CD8-positive, alpha-beta memory T cell (primary cell): ENCODE data around the gene CCDC122. TPM values are rescaled to one million over a fixed set of nuclear protein-coding genes. Genes with fewer than 3 reads are reported as not detected.

ENCODE experiments used
- CTCF ChIA-PET: fragments of 350-600 bp; sonication (Branson Sonifier 250); formaldehyde crosslinking; loops from one replicate; lab custom pipeline; 2021; ENCODE audit warnings: antibody characterized with exemption; lab: Charles Lee
- POLR2A ChIA-PET: fragments of 350-600 bp; sonication (Branson Sonifier 250); formaldehyde crosslinking; loops from one replicate; lab custom pipeline; 2021; ENCODE audit warnings: antibody characterized with exemption; lab: Charles Lee
- DNase-seq, 5 donors: peaks; one replicate each; pipeline versions ENCODE4 v3.0.0 to v3.0.0-alpha.2; 2020 to 2022; ENCODE audit warnings: mixed read lengths in 1 of 5
- H3K27ac ChIP-seq: one replicate; pipeline ENCODE4 v1.7.0; 2013; ENCODE audit warnings: low read depth, mild to moderate bottlenecking, low read length, moderate library complexity
- H3K27me3 ChIP-seq: 2 replicates; pipeline ENCODE4 v1.7.0; 2013; ENCODE audit warnings: low read length, mild to moderate bottlenecking; ENCODE audit not compliant: insufficient read depth, poor library complexity, severe bottlenecking
- H3K36me3 ChIP-seq: 2 replicates; pipeline ENCODE4 v1.7.0; 2013; ENCODE audit warnings: mild to moderate bottlenecking, low read length, moderate library complexity; ENCODE audit not compliant: insufficient read depth
- H3K4me1 ChIP-seq: 2 replicates; pipeline ENCODE4 v1.7.0; 2013; ENCODE audit warnings: mild to moderate bottlenecking, low read length, moderate library complexity; ENCODE audit not compliant: insufficient read depth
- H3K4me3 ChIP-seq: 2 replicates; pipeline ENCODE4 v1.7.0; 2013; ENCODE audit warnings: mild to moderate bottlenecking, low read length
- H3K9me3 ChIP-seq: 2 replicates; pipeline ENCODE4 v1.7.0; 2013; ENCODE audit warnings: mild to moderate bottlenecking, low read length
- H3K27ac Mint-ChIP-seq, 8 donors: one replicate each; pipeline ENCODE4 v1.8.0; 2020 to 2021; ENCODE audit warnings: mixed read lengths in 8 of 8, mild to moderate bottlenecking in 6 of 8, inconsistent platforms in 3 of 8, moderate library complexity in 3 of 8
- H3K27me3 Mint-ChIP-seq, 2 donors: one replicate each; pipeline ENCODE4 v1.8.0; 2020 to 2021; ENCODE audit warnings: mixed read lengths in 2 of 2, mild to moderate bottlenecking in 1 of 2, moderate library complexity in 1 of 2
- H3K36me3 Mint-ChIP-seq, 3 donors: one replicate each; pipeline ENCODE4 v1.8.0; 2020 to 2021; ENCODE audit warnings: mixed read lengths in 3 of 3, inconsistent platforms in 1 of 3, mild to moderate bottlenecking in 1 of 3
- H3K4me1 Mint-ChIP-seq, 3 donors: one replicate each; pipeline ENCODE4 v1.8.0; 2020 to 2021; ENCODE audit warnings: mixed read lengths in 3 of 3, inconsistent platforms in 1 of 3, mild to moderate bottlenecking in 1 of 3
- H3K4me3 Mint-ChIP-seq, 7 donors: one replicate each; pipeline ENCODE4 v1.8.0; 2020 to 2021; ENCODE audit warnings: mixed read lengths in 7 of 7, mild to moderate bottlenecking in 6 of 7, moderate library complexity in 4 of 7, inconsistent platforms in 2 of 7
- H3K9me3 Mint-ChIP-seq, 5 donors: one replicate each; pipeline ENCODE4 v1.8.0; 2020 to 2022; ENCODE audit warnings: mixed read lengths in 5 of 5, mild to moderate bottlenecking in 3 of 5, moderate library complexity in 2 of 5, inconsistent platforms in 1 of 5
- polyA plus RNA-seq: library from polyadenylated mRNA; unstranded; fragments of 300-500 nt; fragmentation: Illumina TruSeq; gene quantifications from one replicate; pipeline ENCODE4 v1.2.3, GENCODE V29; 2021
- total RNA-seq, 2 experiments: library from RNA; stranded (reverse); gene quantifications; one replicate each; pipeline ENCODE4 v1.2.3, GENCODE V29; 2021

Gene CCDC122
- total and polyA plus RNA-seq, 3 experiments from 2014 or later: 1.1 to 3.7 (median 2.4) TPM

DNA sequence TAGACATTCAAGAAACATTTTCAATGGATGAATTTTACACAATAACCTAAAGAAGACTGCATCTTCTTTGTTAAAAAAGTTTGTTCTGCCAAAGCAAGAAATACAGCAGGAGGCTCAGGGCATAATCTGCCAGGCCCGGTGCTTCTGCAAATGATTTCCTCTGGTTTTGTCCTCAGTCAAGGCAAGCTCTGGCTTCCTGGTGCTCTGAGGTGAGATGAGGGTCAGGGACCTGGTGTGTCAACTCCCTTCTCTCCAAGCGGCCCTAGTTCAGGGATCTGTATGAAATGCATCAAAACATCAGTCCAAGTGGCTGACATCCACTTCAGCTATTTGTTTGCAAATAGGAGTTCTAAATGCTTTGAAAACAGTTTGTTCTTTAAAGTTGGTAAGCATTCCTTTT, 31.7 kb upstream of the CCDC122 start:
- H3K27ac ChIP-seq: no peak overlapping the region
- H3K4me1 Mint-ChIP-seq: peaks cover 1 to 5% (median 4%) of the 10 kb centered on the region in 3 donors
- peaks cover 2 to 31% of the 10 kb centered on the region in 2 donors for H3K27me3 Mint-ChIP-seq
- H3K4me3 Mint-ChIP-seq: no peak overlapping the region
- peaks cover 5% of the 10 kb centered on the region for H3K27me3 ChIP-seq
- H3K9me3 ChIP-seq: no peaks in the 10 kb centered on the region
- H3K9me3 Mint-ChIP-seq: no peaks in the 10 kb centered on the region
- DNase-seq: no peak
- H3K36me3 Mint-ChIP-seq: no peaks in the 10 kb centered on the region
- H3K4me1 ChIP-seq: no peaks in the 10 kb centered on the region
- H3K27ac Mint-ChIP-seq: no peak overlapping the region
- POLR2A ChIA-PET: no interaction called here
- CTCF ChIA-PET: interaction anchor here (0.7 to 4.3 kb wide), 3 partner anchors 525 to 1238 kb away, joined by 3 to 21 read pairs (median 4); no protein-coding TSS in a partner anchor
- no peaks in the 10 kb centered on the region for H3K36me3 ChIP-seq
- no peak overlapping the region for H3K4me3 ChIP-seq

DNA sequence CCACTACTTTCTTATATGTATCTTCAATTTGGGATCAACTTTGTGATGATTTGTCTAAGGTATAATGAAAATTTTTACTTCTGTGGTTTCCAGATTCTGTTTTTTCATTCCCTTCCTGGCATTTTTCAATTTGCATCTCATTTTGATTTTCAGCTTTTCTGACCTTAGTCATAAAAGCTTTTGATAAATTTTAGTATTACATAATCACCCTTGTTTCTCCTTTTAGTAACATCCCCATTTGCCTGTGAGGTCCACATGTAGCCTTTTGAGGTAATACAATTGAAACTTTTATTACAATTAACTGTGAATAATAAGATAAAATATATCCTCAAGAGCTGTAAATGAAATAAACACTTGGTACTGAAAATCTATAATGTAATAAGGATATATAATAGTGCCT, 31.3 kb upstream of the CCDC122 start:
- Histone ChIP-seq H3K4me1 (no peaks in the 10 kb centered on the region), H3K9me3 (no peaks in the 10 kb centered on the region), H3K4me3 (no peak overlapping the region), H3K27me3 (peaks cover 5% of the 10 kb centered on the region), H3K36me3 (no peaks in the 10 kb centered on the region), H3K27ac (no peak overlapping the region)
- Mint-ChIP-seq H3K36me3 (no peaks in the 10 kb centered on the region), H3K4me3 (no peak overlapping the region), H3K27ac (no peak overlapping the region), H3K9me3 (no peaks in the 10 kb centered on the region), H3K4me1 (peaks cover 1 to 5% (median 4%) of the 10 kb centered on the region in 3 donors), H3K27me3 (peaks cover 2 to 31% of the 10 kb centered on the region in 2 donors)
- DNase-seq: no peak
- ChIA-PET POLR2A (no interaction called here), CTCF (interaction anchor here (1.5 to 4.3 kb wide), 2 partner anchors 526 to 528 kb away, joined by 3 to 21 read pairs; no protein-coding TSS in a partner anchor)

DNA sequence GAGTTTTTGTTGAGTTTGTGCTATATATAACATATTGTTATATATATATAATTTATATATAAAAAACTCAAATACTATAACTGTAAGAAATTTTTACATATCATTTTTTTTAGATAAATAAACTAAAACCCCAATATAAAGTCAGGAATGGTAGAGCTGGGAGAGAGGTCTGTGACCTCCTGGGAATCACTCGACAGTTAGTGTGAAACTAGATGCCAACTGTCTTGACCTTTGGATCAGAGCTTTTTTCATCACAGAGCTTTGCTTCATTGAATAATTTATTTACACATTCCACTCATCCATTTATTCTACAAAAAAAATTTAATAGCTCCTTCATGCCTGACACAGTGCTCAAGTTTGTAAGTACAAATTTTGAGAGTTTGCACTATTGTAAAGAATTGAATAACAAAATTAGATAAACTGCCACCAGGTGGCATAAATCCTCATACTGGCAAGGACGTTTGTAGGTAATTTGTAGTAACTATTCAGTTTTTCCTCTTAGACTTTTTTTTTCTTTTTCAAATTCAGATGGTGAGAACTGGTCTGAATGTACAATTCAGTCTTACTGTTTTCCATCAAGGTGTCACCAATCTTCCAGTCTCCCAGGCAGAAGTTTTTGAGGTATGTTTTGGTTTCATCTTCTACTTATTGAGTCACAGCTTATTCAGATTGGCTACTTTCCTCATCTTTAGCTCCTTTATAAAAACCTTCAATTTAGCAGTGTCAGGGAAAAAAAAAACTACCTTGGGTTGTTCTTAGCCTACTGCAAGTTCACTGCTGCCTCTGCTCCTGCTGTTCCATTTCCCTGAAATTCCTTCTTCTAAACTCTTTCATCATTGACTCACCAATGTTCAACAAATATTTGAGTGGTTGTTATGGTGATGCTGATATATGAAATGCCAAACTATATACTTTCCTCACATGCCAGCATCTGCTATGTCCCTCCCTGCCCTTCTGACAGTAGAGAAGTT, 28.9 kb upstream of the CCDC122 start:
- H3K4me1 Mint-ChIP-seq: peaks cover 1 to 5% (median 4%) of the 10 kb centered on the region in 3 donors
- H3K27me3 ChIP-seq: peaks cover 5% of the 10 kb centered on the region
- H3K9me3 ChIP-seq: no peaks in the 10 kb centered on the region
- H3K27ac ChIP-seq: no peak overlapping the region
- H3K27me3 Mint-ChIP-seq: peaks cover 2 to 39% of the 10 kb centered on the region in 2 donors
- H3K9me3 Mint-ChIP-seq: no peaks in the 10 kb centered on the region
- peak in 1 of 5 donors; percentile 16 for DNase-seq
- H3K4me1 ChIP-seq: no peaks in the 10 kb centered on the region
- H3K36me3 ChIP-seq: no peaks in the 10 kb centered on the region
- no peak overlapping the region for H3K4me3 Mint-ChIP-seq
- no peak overlapping the region for H3K4me3 ChIP-seq
- POLR2A ChIA-PET: no interaction called here
- no peaks in the 10 kb centered on the region for H3K36me3 Mint-ChIP-seq
- no peak overlapping the region for H3K27ac Mint-ChIP-seq
- CTCF ChIA-PET: interaction anchor here (0.6 to 4.3 kb wide), 12 partner anchors 9 to 720 kb away, joined by 3 to 21 read pairs (median 4); partner anchors contain the start of genes CCDC122 and LACC1

DNA sequence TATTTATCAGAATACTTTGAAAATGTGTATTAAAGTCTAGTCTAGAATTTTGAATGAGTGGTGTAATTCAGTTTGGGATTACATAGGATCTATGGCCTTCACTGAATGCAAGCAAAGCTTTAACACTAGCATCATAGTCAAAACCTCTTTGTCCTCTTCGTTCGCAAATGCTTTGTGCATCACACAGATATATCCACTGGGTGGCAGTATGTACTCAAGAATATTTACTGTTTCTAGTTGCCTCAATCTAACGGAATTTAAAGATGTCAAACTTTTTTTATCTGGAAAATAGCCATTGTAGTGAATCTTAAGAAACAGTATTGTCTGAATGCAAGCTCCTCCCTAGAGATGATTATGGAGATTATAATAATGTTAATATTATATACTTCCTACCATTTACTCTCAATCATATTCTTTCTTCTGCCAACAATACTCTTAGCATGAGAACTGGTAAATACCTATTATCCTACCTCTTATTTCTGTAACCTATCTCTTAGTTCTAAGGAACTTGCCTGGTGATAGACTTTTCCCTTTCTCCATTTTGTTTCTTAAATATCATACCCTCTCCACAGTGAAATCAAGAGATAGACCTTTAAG, 26.0 kb upstream of the CCDC122 start:
- H3K9me3 Mint-ChIP-seq: no peaks in the 10 kb centered on the region
- no peak overlapping the region for H3K27ac ChIP-seq
- H3K4me3 ChIP-seq: no peak overlapping the region
- no peaks in the 10 kb centered on the region for H3K36me3 ChIP-seq
- H3K27me3 Mint-ChIP-seq: peaks cover 5 to 35% of the 10 kb centered on the region in 2 donors
- no peak overlapping the region for H3K27ac Mint-ChIP-seq
- peak in 2 of 5 donors; percentile 31 to 46 for DNase-seq
- CTCF ChIA-PET: interaction anchor here (0.6 to 2.3 kb wide), 7 partner anchors 10 to 575 kb away, joined by 3 to 17 read pairs (median 3); no protein-coding TSS in a partner anchor
- H3K36me3 Mint-ChIP-seq: no peaks in the 10 kb centered on the region
- no peaks in the 10 kb centered on the region for H3K9me3 ChIP-seq
- H3K4me1 ChIP-seq: no peaks in the 10 kb centered on the region
- H3K4me1 Mint-ChIP-seq: peaks cover 1 to 5% (median 4%) of the 10 kb centered on the region in 3 donors
- POLR2A ChIA-PET: interaction anchor here (0.6 kb wide), 1 partner anchor 10 kb away, joined by 4 read pairs; no protein-coding TSS in a partner anchor
- peaks cover 5% of the 10 kb centered on the region for H3K27me3 ChIP-seq
- no peak overlapping the region for H3K4me3 Mint-ChIP-seq

DNA sequence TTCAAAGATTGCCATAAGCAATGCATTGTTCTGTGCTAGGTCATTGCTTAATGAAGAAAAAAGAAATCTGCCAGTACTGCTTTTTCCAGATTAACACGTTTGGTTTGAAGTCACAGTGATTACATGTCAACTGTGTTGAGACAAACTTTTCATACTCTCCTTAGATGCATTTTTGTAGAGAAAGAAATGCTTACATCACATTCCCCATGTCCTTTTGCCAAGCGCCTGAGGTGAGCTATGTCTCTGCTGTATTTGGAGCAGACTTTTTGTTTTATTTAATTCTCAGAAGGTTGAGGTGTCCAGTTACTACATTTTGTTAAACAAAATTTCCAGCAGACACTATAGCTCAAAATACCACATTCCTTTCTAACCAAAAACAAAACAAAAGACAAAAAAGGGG, 16.4 kb upstream of the CCDC122 start:
- CTCF ChIA-PET: no interaction called here
- Histone ChIP-seq H3K27ac (no peak overlapping the region), H3K4me1 (no peaks in the 10 kb centered on the region), H3K36me3 (no peaks in the 10 kb centered on the region), H3K4me3 (no peak overlapping the region), H3K27me3 (no peaks in the 10 kb centered on the region), H3K9me3 (no peaks in the 10 kb centered on the region)
- Mint-ChIP-seq H3K9me3 (no peaks in the 10 kb centered on the region), H3K36me3 (peaks cover 0 to 3% (median 0%) of the 10 kb centered on the region in 3 donors), H3K4me1 (no peaks in the 10 kb centered on the region), H3K27ac (no peak overlapping the region), H3K27me3 (peaks cover 0 to 4% of the 10 kb centered on the region in 2 donors), H3K4me3 (no peak overlapping the region)
- POLR2A ChIA-PET: no interaction called here
- DNase-seq: no peak

DNA sequence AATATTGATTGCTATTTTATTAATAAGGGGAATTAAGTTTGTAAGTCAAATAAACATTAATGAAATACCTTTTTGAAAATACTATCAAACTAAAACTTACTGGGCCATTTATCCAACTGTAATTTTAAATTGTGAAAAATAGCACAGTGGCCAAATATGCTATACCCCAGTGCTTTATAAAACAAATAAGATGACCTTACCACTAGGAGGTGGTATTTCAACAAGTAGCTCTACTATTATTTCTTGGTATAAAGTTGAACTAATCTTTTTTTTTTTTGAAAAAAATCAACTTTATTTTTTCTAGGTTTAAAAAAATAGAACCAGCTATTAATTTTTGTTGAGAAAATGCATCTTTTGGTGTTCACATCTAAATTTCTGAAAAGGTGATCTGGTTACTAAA, 14.9 kb upstream of the CCDC122 start:
- Histone ChIP-seq H3K9me3 (no peaks in the 10 kb centered on the region), H3K4me3 (no peak overlapping the region), H3K27ac (no peak overlapping the region), H3K4me1 (no peaks in the 10 kb centered on the region), H3K27me3 (no peaks in the 10 kb centered on the region), H3K36me3 (no peaks in the 10 kb centered on the region)
- Mint-ChIP-seq H3K27me3 (peaks cover 0 to 4% of the 10 kb centered on the region in 2 donors), H3K4me1 (no peaks in the 10 kb centered on the region), H3K27ac (no peak overlapping the region), H3K4me3 (no peak overlapping the region), H3K9me3 (no peaks in the 10 kb centered on the region), H3K36me3 (peaks cover 0 to 5% (median 0%) of the 10 kb centered on the region in 3 donors)
- no peak for DNase-seq
- ChIA-PET CTCF (no interaction called here), POLR2A (interaction anchor here (0.7 kb wide), 1 partner anchor 1401 kb away, joined by 3 read pairs; no protein-coding TSS in a partner anchor)

DNA sequence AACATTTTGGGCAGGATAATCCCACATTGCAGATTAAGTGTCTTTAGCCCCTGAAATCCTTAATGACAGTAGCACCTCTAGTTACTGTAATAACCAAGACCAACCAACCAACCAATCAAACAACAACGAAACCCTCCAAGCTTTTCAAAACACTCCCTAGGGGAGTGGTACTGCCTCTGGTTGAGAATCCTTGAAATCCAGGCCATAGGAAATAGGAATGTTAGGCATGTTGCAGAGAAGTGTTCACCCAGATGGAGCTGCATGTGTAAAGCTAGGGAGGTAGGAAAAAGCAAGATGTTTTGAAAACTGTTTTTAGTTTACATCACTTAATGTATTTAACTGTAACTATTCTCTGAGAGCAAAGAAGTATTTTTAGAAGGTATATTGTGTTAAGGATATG, 4.7 kb upstream of the CCDC122 start:
- POLR2A ChIA-PET: no interaction called here
- CTCF ChIA-PET: no interaction called here
- H3K9me3 ChIP-seq: no peaks in the 10 kb centered on the region
- Mint-ChIP-seq H3K4me1 (peaks cover 7 to 17% (median 16%) of the 10 kb centered on the region in 3 donors), H3K36me3 (peaks cover 0 to 5% (median 0%) of the 10 kb centered on the region in 3 donors), H3K27me3 (peaks cover 0 to 8% of the 10 kb centered on the region in 2 donors), H3K27ac (no peak overlapping the region), H3K9me3 (no peaks in the 10 kb centered on the region), H3K4me3 (no peak overlapping the region)
- no peaks in the 10 kb centered on the region for H3K27me3 ChIP-seq
- no peak overlapping the region for H3K4me3 ChIP-seq
- H3K27ac ChIP-seq: no peak overlapping the region
- H3K36me3 ChIP-seq: no peaks in the 10 kb centered on the region
- peaks cover 4% of the 10 kb centered on the region for H3K4me1 ChIP-seq
- DNase-seq: no peak
